ENCODE results near the gene TIMP3. TPM values are rescaled to one million over a fixed set of nuclear protein-coding genes. Genes with fewer than 3 reads are reported as not detected.

Gene TIMP3
- total and polyA plus RNA-seq, 4 experiments from 2014 or later = 1.7 to 2.3 TPM; not detected in 2

GRCh38 chr22:32827049-32827602 is 25.6 kb downstream of the TIMP3 start:
- no peak for DNase-seq
- intact Hi-C loops (cut with micrococcal nuclease) = no loop called here
- Mint-ChIP-seq H3K4me1 (peaks cover 2 to 7% (median 3%) of the 10 kb centered on the region in 4 donors), H3K9me3 (no peaks in the 10 kb centered on the region), H3K4me3 (no peak overlapping the region), H3K36me3 (no peaks in the 10 kb centered on the region), H3K27ac (no peak overlapping the region), H3K27me3 (peaks cover 4 to 11% of the 10 kb centered on the region in 2 donors)
- Histone ChIP-seq H3K9me3 (ENCODE audit: control insufficient read depth in 1 of 2, low read length in 2 of 2) (no peaks in the 10 kb centered on the region), H3K27me3 (ENCODE audit: insufficient read depth, low read length) (no peaks in the 10 kb centered on the region), H3K36me3 (ENCODE audit: insufficient read depth, low read length) (no peaks in the 10 kb centered on the region), H3K27ac (ENCODE audit: low read depth, low read length) (no peak overlapping the region), H3K4me1 (ENCODE audit: insufficient read depth, low read length) (no peaks in the 10 kb centered on the region), H3K4me3 (ENCODE audit: low read length in 2 of 2) (no peak overlapping the region)
- POLR2A ChIA-PET (ENCODE audit: partially characterized antibody) = no interaction called here
- CTCF ChIA-PET (ENCODE audit: partially characterized antibody) = interaction anchor here (1.2 to 1.4 kb wide), 2 partner anchors 9 to 30 kb away, joined by 4 to 6 read pairs; no protein-coding TSS in a partner anchor

GRCh38 chr22:32828150-32828549 is 26.6 kb downstream of the TIMP3 start:
- H3K36me3 ChIP-seq (ENCODE audit: insufficient read depth, low read length) = no peaks in the 10 kb centered on the region
- Mint-ChIP-seq H3K27ac (no peak overlapping the region), H3K4me3 (no peak overlapping the region), H3K9me3 (no peaks in the 10 kb centered on the region), H3K27me3 (peaks cover 4 to 9% of the 10 kb centered on the region in 2 donors), H3K36me3 (no peaks in the 10 kb centered on the region), H3K4me1 (peaks cover 2 to 8% (median 4%) of the 10 kb centered on the region in 4 donors)
- H3K4me3 ChIP-seq (ENCODE audit: low read length in 2 of 2) = no peak overlapping the region
- H3K9me3 ChIP-seq (ENCODE audit: control insufficient read depth in 1 of 2, low read length in 2 of 2) = no peaks in the 10 kb centered on the region
- no peaks in the 10 kb centered on the region for H3K4me1 ChIP-seq (ENCODE audit: insufficient read depth, low read length)
- intact Hi-C loops (cut with micrococcal nuclease) = no loop called here
- no peaks in the 10 kb centered on the region for H3K27me3 ChIP-seq (ENCODE audit: insufficient read depth, low read length)
- H3K27ac ChIP-seq (ENCODE audit: low read depth, low read length) = no peak overlapping the region
- no peak for DNase-seq
- ChIA-PET POLR2A (ENCODE audit: partially characterized antibody) (no interaction called here), CTCF (ENCODE audit: partially characterized antibody) (interaction anchor here (1.0 to 1.4 kb wide), 3 partner anchors 8 to 32 kb away, joined by 3 to 6 read pairs (median 4); no protein-coding TSS in a partner anchor)

- no peak overlapping the region for H3K27ac Mint-ChIP-seq
- H3K36me3 Mint-ChIP-seq = no peaks in the 10 kb centered on the region
- DNase-seq = no peak
- Histone ChIP-seq H3K27me3 (ENCODE audit: insufficient read depth, low read length) (no peaks in the 10 kb centered on the region), H3K9me3 (ENCODE audit: control insufficient read depth in 1 of 2, low read length in 2 of 2) (no peaks in the 10 kb centered on the region), H3K36me3 (ENCODE audit: insufficient read depth, low read length) (no peaks in the 10 kb centered on the region), H3K4me3 (ENCODE audit: low read length in 2 of 2) (no peak overlapping the region), H3K4me1 (ENCODE audit: insufficient read depth, low read length) (no peaks in the 10 kb centered on the region), H3K27ac (ENCODE audit: low read depth, low read length) (no peak overlapping the region)
- H3K27me3 Mint-ChIP-seq = peaks cover 4 to 10% of the 10 kb centered on the region in 2 donors
- H3K9me3 Mint-ChIP-seq = no peaks in the 10 kb centered on the region
- H3K4me3 Mint-ChIP-seq = no peak overlapping the region
- intact Hi-C loops (cut with micrococcal nuclease) = no loop called here
- CTCF ChIA-PET (ENCODE audit: partially characterized antibody) = interaction anchor here (1.0 to 1.2 kb wide), 2 partner anchors 16 to 32 kb away, joined by 3 to 4 read pairs; no protein-coding TSS in a partner anchor
- POLR2A ChIA-PET (ENCODE audit: partially characterized antibody) = no interaction called here
- peaks cover 2 to 8% (median 4%) of the 10 kb centered on the region in 4 donors for H3K4me1 Mint-ChIP-seq
Observed at GRCh38 chr22:32828561-32828960, 27.1 kb downstream of the TIMP3 start.

- no peak for DNase-seq
- Histone ChIP-seq H3K4me1 (ENCODE audit: insufficient read depth, low read length) (no peaks in the 10 kb centered on the region), H3K27me3 (ENCODE audit: insufficient read depth, low read length) (no peaks in the 10 kb centered on the region), H3K27ac (ENCODE audit: low read depth, low read length) (no peak overlapping the region), H3K36me3 (ENCODE audit: insufficient read depth, low read length) (no peaks in the 10 kb centered on the region), H3K4me3 (ENCODE audit: low read length in 2 of 2) (no peak overlapping the region), H3K9me3 (ENCODE audit: control insufficient read depth in 1 of 2, low read length in 2 of 2) (no peaks in the 10 kb centered on the region)
- CTCF ChIA-PET (ENCODE audit: partially characterized antibody) = no interaction called here
- Mint-ChIP-seq H3K27ac (no peak overlapping the region), H3K9me3 (no peaks in the 10 kb centered on the region), H3K27me3 (peaks cover 4 to 11% of the 10 kb centered on the region in 2 donors), H3K4me3 (no peak overlapping the region), H3K4me1 (peaks cover 2 to 8% (median 4%) of the 10 kb centered on the region in 4 donors), H3K36me3 (no peaks in the 10 kb centered on the region)
- POLR2A ChIA-PET (ENCODE audit: partially characterized antibody) = no interaction called here
- intact Hi-C loops (cut with micrococcal nuclease) = no loop called here
Observed at GRCh38 chr22:32829451-32829851, 27.9 kb downstream of the TIMP3 start.

GRCh38 chr22:32830473-32830872 is 29.0 kb downstream of the TIMP3 start:
- Histone ChIP-seq H3K27ac (ENCODE audit: low read depth, low read length) (no peak overlapping the region), H3K4me3 (ENCODE audit: low read length in 2 of 2) (no peak overlapping the region), H3K27me3 (ENCODE audit: insufficient read depth, low read length) (no peaks in the 10 kb centered on the region), H3K4me1 (ENCODE audit: insufficient read depth, low read length) (no peaks in the 10 kb centered on the region), H3K9me3 (ENCODE audit: control insufficient read depth in 1 of 2, low read length in 2 of 2) (no peaks in the 10 kb centered on the region), H3K36me3 (ENCODE audit: insufficient read depth, low read length) (no peaks in the 10 kb centered on the region)
- POLR2A ChIA-PET (ENCODE audit: partially characterized antibody) = no interaction called here
- Mint-ChIP-seq H3K27ac (no peak overlapping the region), H3K9me3 (no peaks in the 10 kb centered on the region), H3K4me1 (peaks cover 2 to 8% (median 4%) of the 10 kb centered on the region in 4 donors), H3K36me3 (no peaks in the 10 kb centered on the region), H3K27me3 (peaks cover 1 to 6% of the 10 kb centered on the region in 2 donors), H3K4me3 (no peak overlapping the region)
- CTCF ChIA-PET (ENCODE audit: partially characterized antibody) = no interaction called here
- DNase-seq = no peak
- intact Hi-C loops (cut with micrococcal nuclease) = no loop called here

GRCh38 chr22:32830957-32831356 is 29.5 kb downstream of the TIMP3 start:
- H3K27ac ChIP-seq (ENCODE audit: low read depth, low read length) = no peak overlapping the region
- intact Hi-C loops (cut with micrococcal nuclease) = no loop called here
- Mint-ChIP-seq H3K9me3 (no peaks in the 10 kb centered on the region), H3K27ac (peak overlapping the region in 1 of 7 donors; percentile 12), H3K4me1 (peaks cover 2 to 8% (median 4%) of the 10 kb centered on the region in 4 donors), H3K27me3 (peaks cover 1 to 6% of the 10 kb centered on the region in 2 donors), H3K36me3 (no peaks in the 10 kb centered on the region), H3K4me3 (no peak overlapping the region)
- POLR2A ChIA-PET (ENCODE audit: partially characterized antibody) = no interaction called here
- no peak overlapping the region for H3K4me3 ChIP-seq (ENCODE audit: low read length in 2 of 2)
- no peak for DNase-seq
- CTCF ChIA-PET (ENCODE audit: partially characterized antibody) = no interaction called here
- no peaks in the 10 kb centered on the region for H3K27me3 ChIP-seq (ENCODE audit: insufficient read depth, low read length)
- H3K36me3 ChIP-seq (ENCODE audit: insufficient read depth, low read length) = no peaks in the 10 kb centered on the region
- H3K9me3 ChIP-seq (ENCODE audit: control insufficient read depth in 1 of 2, low read length in 2 of 2) = no peaks in the 10 kb centered on the region
- H3K4me1 ChIP-seq (ENCODE audit: insufficient read depth, low read length) = no peaks in the 10 kb centered on the region

GRCh38 chr22:32831584-32831983 is 30.1 kb downstream of the TIMP3 start:
- intact Hi-C loops (cut with micrococcal nuclease) = no loop called here
- CTCF ChIA-PET (ENCODE audit: partially characterized antibody) = no interaction called here

More at GRCh38 chr22:32831584-32831983, 30.1 kb downstream of the TIMP3 start:
- POLR2A ChIA-PET (ENCODE audit: partially characterized antibody) = no interaction called here
- no peak overlapping the region for H3K4me3 Mint-ChIP-seq
- H3K27ac ChIP-seq (ENCODE audit: low read depth, low read length) = no peak overlapping the region
- no peaks in the 10 kb centered on the region for H3K27me3 ChIP-seq (ENCODE audit: insufficient read depth, low read length)
- H3K27me3 Mint-ChIP-seq = peaks cover 1 to 6% of the 10 kb centered on the region in 2 donors
- no peak overlapping the region for H3K27ac Mint-ChIP-seq
- H3K36me3 ChIP-seq (ENCODE audit: insufficient read depth, low read length) = no peaks in the 10 kb centered on the region
- H3K4me1 Mint-ChIP-seq = peaks cover 2 to 8% (median 4%) of the 10 kb centered on the region in 4 donors
- H3K9me3 ChIP-seq (ENCODE audit: control insufficient read depth in 1 of 2, low read length in 2 of 2) = no peaks in the 10 kb centered on the region
- H3K36me3 Mint-ChIP-seq = no peaks in the 10 kb centered on the region
- H3K9me3 Mint-ChIP-seq = no peaks in the 10 kb centered on the region
- no peak overlapping the region for H3K4me3 ChIP-seq (ENCODE audit: low read length in 2 of 2)
- no peaks in the 10 kb centered on the region for H3K4me1 ChIP-seq (ENCODE audit: insufficient read depth, low read length)
- DNase-seq = no peak
